Activated naive CD4-positive, alpha-beta T cell (primary cell): ENCODE measurements around the gene CST7.
A peak's percentile ranks its signal among the peaks of the same experiment; 100 is the strongest.
"Not testable (repeated sequence)": the region's sequence is repeated elsewhere in the genome, so short reads cannot be mapped to it uniquely, and the experiment has no call there.

Experiments
- DNase-seq, 4 experiments: peaks; one replicate each; lab custom pipeline; 2025; lab: John Stamatoyannopoulos, UW

Gene CST7, protein sequence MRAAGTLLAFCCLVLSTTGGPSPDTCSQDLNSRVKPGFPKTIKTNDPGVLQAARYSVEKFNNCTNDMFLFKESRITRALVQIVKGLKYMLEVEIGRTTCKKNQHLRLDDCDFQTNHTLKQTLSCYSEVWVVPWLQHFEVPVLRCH

DNA sequence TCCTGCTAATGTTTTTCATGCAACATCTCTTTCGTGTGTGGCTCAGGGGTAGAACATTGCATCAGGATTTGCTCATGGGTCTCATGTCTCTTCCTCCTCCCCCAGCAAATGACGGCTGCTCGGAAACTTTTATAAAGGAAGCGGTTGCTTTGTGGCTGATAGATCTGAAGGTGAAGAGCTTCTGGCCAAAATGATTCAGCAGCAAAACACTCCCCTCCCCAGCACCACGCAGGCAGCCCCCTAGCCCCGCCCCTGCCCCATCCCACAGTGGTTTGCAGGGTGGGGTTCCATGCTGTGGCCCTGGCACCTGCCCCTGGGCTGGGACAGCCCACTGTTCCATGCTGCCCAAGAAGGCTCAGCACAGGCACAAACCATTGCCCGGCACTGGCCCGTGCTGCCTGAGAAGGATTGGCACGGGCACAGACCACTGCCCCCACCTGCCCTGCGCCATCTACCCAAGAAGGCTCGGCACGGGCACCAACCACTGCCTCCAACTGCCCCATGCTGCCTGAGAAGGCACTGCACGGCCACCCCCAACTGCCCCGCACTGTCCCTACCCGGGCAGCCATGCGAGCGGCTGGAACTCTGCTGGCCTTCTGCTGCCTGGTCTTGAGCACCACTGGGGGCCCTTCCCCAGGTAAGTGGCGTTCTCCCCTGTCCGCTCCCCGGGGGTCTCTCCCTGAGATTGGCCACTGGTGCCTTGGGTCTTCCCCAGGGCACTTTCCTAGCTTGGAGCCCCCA, at the start of gene CST7:
TSS of gene CST7 (plus strand) at position 331 of the 741 bp plus-strand sequence. CDS start at position 568, 237 bp downstream.
- peak in 3 of 4 experiments; percentile 29 to 59 (median 57) for DNase-seq

DNA sequence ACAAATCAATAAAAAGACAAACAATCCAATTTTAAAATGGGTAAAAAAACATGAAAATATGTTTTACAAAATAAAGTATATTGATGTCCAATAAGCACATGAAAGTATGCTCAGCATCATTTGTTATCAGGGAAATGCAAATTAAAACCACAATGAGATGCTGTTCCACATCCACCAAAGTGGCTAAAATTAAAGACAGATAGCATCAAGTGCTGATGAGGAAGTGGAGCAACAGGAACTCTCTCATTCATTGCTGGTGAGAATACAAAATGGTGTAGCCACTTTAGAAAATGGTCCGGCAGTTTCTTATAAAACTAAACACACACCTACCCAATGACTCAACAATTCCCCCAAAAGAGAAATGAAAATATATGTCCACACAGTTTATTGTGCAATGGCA, 42.3 kb upstream of the CST7 start:
- DNase-seq = no peak

DNA sequence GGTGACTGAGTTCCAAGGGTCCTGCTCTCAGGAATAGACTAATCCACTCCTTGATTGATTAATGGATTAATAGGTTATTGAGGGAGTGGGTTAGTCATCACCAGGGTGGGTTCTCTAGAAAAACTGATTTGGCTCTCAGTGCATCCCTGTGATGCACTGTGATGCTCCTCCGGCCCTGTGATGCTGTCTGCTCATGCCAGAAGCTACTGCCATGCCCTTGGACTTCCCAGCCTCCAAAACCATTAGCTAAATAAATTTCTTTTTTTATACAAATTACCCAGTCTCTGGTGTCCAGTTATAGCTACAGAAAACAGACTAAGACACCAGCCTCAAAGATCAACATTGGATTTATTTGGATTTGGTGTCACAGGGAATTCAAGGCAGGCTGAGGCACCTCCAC, 40.4 kb upstream of the CST7 start:
- no peak for DNase-seq

DNA sequence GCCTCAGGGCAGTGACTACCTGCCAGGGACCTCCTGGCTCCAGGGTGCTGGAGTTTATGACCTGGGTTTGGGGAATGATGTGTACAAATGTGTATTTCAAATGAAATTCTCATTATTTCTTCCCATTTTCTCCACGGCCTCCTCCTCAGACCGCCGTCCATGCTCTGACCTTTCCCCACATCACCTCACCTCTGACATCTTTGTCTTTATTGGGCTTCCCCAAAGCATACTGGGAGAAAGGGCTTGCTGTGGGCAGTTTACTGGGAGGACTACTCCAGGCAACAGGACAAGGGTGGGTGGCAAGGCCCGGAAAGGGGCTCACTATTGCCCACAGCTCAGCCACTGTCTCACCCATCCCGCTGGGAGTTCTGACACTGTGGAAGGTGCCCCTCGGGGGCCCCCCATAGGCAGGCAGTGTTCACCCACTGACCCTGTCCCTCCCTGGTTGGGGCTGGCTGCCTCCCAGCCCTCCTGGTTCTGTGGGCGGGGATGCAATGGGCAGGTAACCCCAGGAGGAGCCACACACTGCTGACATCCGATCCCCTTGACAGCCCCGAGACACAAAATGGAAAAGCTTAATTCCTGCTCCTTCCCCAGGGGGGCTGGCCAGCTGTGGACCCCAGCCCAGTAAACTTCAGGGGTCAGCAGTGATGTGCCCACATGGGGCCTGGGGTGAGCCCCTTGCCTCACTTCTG, 39.8 kb upstream of the CST7 start:
- DNase-seq = no peak

DNA sequence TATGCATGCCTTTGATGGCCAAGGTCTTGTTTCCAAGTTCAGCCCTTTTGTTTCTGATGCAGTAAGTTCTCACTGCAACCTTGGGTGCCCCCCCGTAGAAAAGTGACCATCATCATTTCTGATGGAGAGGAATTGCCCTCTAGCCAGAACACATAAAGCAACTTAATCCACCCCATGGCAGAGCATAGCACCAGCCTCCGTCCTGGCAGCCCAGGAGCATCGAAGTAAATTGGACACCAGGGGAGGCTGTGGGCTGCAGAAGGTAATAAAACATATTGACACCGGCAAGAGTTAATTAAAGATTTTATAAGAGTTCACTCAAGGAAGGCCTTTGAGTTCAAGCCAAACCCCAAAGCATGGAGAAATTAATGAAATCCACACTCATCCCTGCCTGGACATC, 39.2 kb upstream of the CST7 start:
- DNase-seq = no peak

DNA sequence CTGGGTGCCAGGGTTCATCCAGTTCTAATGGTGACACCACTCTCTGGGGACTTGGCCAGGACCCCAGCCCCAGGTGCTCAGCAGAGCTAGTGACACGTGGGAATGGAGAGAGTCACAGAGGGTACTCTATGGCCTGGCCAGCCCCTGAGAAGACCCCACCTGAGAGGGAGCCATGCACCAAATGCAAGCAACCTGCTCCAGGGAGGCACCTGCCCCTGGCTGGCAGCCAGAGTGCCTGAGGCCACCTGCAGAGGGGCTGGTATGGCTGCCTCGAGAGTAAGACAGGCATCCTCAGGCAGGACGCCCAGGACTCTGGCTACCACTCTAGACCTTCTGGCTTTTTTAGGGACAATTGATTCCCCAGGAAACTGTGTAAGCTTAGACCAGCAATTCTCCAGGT, 38.6 kb upstream of the CST7 start:
- no peak for DNase-seq

DNA sequence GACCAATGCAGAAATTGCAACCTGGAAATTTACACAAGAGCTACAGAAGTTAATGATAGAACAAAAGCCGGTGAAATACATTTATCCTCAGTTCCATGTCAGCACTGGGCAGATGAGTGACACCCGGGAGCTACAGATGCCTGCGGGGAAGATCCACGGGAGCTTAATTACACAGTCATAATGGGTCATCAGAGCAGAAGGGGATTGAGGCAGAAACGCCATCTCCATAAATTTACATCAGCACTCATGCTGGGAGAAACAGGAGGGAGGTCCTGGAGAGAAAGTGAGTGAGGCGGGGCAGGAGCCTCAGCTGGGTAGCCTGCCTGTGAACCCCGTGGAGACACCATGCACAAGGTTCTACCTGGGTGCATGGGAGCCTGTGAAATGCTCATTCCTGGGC, 37.6 kb upstream of the CST7 start:
- no peak for DNase-seq

DNA sequence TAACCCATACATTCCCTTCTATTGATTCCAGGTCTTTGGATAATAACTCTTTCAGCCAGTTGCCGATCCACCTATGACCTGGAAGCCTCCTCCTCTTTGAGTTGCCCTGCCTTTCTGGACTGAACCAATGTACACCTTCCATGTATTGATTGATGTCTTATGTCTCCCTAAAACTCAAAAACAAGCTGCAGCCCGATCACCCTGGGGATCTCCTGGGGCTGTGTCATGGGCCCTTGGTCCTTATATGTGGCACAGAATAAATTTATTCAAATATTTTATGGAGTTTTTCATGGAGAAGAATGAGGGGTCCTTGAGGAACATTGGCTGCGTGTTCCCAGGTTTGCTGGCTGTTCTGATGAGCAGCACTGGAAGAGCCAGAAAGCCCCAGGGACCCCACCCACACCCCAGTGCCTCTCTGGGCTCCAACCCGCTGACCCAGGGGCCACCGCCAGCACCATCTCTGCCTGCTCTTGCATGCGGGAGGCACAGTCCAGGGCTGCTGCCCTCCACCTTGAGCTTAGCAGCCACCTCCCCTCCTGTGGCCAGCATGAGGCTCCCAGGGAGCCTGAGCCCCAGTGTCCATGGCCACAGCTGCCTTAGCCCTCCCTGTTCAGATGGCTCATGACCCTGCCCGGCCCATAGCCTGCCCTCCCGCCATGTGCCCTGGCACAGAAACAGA, 36.5 kb upstream of the CST7 start:
- DNase-seq = no peak

DNA sequence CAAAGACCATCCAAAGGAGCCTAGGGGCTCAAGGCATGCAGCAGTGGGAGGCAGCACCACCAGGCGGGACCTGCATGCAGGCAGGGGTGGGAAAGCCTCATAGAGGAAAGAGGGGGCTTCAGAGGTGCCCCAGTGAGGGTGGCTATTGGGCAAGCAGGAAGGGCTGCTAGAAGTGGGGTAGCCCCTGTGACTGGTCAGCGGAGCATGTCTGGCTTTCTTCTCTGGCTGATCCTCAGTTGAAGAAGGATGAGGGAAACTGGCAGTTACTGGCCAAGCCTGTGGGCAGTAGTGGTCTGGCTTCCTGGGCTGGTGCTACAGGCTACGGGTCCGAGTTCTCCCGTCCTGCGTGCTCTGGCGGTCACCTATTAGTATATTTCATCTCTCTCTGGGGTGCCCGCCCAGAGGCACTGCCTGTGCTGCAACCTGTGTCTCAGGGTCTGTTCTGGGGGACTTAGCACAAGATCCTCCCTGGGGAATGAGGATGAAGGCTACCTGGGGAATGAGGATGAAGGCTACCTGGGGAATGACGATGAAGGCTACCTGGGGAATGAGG, 35.9 kb upstream of the CST7 start:
- DNase-seq = no peak

DNA sequence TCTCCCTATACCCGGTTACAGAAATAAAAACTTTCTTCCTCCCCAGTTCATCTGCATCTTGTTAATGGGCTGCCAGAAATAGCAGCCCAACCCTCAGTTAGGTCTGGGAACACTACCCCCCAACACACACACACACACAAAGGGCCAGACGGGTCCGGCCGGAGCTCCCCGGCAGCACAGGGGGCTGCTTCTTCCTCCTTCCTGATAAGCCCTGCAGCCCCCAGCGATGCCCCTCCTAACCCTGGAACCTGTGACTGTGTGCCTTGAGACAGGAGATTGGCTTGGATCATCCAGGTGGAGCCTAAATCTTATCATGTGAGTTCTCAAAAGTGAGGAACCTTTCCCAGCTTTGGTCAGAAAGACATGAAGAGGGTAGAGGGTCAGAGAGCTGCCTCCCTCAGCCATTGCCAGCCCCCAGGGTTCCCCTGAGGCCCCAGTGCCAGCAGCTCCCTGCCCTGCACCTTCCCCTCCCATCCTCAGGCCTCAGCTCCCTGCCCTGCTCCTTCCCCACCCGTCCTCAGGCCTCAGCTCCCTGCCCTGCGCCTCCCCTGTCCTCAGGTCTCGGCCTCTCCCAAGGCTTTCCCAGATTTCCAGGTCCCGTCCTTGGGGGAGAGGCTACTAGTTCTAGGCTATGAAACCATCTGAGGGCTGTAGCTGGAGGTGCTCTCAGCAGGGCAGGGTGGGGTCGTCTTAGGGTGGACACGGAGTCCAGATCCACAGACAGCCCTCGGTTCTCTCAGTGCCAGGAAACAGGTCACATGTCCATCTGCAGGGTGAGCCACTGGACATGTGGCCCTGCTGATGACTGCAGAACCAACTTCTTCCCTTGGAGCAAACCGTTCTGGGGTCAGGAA, 34.5 kb upstream of the CST7 start:
- DNase-seq = no peak

DNA sequence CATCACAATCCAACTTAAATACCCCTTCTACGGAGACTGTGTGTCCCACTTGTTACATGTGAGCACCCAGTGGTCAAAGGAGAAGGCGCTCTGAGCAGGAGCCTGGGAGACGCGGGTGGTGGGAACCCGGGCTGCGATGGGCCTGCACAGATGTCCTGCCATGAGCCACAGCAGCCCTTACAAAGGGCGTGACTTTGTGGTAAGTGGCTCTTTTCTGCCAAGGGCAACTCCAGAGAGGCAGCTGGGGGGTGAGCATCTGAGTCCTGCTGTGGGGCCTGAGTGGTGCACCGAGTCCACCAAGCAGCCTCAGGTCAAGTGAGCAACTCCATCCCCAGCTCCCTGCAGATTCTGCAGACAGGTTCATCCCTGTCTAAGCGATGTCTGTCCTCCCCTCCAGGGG, 33.6 kb upstream of the CST7 start:
- DNase-seq = no peak

DNA sequence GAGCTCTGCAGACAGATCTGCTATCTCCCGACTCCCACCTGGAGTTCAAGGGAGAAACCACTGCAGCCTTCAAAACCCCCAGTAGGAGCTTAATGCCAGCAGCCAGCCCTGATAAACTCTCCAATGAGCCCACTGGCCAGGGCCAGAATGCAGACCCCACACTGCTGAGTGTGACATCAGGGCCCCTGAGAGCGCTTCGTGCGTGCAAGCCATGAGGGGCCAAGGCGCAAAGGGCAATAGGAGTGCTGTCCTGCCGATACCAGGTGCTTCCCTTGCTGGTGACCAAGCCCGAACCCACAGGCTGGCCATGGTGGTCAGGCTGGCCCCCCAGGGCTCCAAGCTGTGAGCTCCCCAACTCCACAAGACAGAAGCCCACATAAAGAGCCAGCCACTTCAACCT, 33.2 kb upstream of the CST7 start:
- no peak for DNase-seq

DNA sequence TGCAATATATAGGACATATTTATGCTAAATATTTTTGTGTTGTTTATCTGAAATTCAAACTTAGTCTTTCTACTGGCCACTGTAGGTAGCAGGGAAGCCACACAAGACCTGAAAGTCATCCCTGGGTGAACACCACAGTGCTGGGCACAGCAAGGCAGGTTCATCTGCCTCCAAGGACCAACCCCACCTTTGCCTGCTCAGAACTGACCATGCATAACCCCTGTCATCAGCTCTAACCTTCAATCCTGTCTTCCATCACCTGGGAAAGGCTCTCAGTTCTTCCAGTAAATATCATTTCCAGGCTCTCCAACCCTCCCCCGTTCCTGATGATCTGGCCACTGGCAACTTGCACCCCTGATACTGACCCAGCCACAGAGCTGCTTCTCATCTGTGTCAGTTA, 32.7 kb upstream of the CST7 start:
- DNase-seq = no peak

DNA sequence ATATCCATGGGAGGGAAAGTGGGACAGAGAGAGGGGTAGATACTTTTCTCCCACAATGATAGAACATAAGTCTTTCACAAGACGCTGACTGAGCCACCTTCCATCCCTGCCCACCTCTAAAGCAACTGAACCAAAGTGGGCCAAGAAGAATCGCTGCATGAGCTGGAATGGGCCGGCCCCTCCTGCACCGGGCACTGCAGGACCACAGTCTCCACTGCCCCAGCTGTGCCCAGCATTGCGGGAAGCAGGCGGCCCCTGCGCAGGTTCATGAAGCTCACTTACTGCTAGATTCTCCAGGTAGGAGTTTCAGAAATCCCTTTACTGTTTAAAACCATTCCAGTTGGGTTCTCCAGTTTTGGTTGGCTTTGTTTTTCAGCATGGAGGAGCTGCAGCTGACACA, 32.0 kb upstream of the CST7 start:
- no peak for DNase-seq

DNA sequence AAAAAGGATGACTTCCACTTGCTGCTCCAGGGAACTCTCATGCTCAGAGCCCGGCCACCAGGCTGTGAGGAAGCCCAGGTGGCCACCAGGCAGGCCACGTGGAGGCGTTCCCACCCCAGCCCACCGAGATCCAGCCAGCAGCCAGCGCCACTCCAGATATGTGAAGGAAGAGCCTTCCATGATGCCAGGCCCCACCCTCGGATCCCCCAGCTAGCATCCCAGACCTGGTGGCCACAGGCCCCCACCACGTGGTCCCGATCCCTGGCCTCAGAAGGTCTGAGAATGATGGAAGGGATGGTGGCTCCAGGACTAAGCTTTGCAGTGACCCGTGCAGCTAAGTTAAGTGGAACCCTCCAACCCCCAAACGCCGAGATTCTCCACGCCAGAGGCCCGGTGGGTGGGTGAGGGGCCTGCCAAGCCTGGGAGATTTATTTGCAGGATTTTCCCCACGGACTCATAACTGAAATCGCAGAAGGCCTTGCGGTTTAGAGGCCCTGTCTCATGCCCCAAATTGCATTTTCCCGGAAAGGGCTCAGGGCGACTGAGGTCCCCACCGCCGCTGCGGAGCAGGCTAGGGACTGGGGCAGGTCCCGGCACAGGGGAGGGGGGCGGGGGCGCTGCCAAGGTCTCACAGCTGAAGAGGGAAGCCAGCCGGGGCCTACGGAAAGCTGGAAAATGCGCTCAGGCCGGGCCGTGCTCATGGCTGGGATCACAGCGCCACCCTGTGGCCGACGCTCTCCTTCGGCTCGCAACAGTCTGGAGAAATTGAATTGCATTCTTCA, 31.1 kb upstream of the CST7 start:
- peak in 1 of 4 experiments; percentile 21 for DNase-seq

DNA sequence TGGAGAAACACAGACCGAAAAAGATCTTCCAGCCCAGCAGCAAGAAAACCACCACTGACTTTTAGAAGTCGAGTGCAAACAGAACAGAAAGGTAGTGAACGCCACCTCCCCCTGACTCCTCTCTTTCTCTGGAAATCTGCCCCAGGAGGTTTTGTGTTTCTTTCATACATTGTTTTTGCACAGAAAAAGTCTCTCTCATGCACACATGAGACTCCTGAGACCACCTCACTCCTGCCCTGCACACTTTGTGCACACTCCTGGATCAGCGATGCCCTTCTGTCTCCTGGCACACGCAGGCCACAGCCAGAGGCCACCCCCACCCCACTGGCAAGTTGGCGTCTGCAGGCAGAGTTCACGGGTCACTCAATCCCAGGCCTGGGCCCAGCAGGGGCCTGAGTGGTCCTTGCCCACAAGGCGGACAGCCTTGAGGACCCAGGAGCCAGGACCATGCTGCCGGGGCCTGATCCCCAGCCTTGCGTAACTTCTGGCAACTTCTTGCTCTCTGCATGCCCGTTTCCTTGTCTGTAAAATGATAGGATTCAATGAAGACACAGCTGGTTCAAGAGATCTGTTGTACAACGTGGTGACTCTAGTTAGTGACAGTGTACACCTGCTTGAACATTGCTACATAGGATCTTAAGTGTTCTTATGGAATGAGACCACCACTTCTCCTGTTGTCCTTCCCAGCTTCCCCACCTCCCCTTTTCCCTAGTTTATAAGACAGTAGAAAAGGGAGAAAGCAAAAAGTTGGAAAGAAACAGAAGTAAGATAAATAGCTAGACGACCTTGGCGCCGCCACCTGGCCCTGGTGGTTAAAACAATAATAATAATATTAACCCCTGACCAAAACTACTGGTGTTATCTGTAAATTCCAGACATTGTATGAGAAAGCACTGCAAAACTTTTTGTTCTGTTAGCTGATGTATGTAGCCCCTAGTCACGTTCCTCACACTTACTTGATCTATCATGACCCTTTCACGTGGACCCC, 30.2 kb upstream of the CST7 start:
- DNase-seq = no peak

DNA sequence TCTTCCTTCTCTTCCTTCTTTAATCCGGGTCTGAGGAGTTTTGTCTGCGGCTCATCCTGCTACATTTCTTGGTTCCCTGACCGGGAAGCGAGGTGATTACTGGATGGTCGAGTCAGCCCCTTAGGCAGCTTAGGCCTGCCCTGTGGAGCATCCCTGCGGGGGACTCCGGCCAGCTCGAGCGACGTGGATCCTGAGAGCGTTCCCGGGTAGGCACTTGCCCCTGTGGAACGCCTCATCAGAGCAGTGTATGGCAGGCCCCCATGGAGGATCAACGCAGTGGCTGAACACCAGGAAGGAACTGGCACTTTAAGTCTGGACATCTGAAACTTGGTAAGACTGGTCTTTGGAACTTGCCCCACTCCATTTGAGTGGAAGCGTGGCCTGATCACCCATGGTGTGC, 29.4 kb upstream of the CST7 start:
- DNase-seq = not testable (repeated sequence)

DNA sequence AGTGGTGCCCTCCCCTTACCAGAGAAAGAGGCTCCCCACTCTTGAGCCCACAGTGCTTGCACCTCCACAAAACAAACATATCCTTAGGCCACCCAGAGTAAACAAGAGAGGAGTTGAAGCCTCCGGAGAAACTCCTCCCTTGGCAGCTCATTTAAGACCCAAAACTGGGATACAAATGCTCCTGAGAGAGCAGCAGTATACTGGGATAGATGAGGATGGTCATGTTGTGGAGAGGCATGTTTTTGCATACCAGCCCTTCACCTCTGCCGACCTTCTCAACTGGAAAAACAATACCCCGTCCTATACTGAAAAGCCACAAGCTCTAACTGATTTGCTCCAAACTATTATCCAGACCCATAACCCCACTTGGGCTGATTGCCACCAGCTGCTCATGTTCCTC, 28.4 kb upstream of the CST7 start:
- not testable (repeated sequence) for DNase-seq

DNA sequence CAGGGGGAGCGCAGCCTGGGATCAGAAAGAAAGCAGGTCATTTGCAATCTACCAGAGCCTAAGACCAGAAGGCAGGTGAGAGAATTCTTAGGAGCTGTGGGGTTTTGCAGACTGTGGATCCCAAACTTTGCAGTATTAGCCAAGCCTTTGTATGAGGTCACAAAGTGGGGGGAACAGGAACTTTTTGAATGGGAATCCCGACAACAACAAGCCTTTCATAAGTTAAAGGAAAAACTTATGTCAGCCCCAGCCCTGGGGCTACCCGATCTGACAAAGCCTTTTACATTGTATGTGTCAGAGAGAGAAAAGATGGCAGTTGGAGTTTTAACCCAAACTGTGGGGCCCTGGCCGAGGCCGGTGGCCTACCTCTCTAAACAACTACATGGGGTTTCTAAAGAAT, 19.8 kb upstream of the CST7 start:
- not testable (repeated sequence) for DNase-seq
